Hematopoietic multipotent progenitor cell (in vitro differentiated cells): ENCODE measurements around the gene TBC1D2B. TPM values are rescaled to one million over a fixed set of nuclear protein-coding genes. Genes with fewer than 3 reads are reported as not detected.

Source experiments
- DNase-seq, 3 donors: peaks; one replicate each; pipeline ENCODE4 v3.0.0-alpha.2; 2011 to 2015; ENCODE audit warnings: low read depth in 2 of 3, low spot score in 2 of 3
- total RNA-seq: library from RNA; depleted of rRNA; stranded (reverse); fragments of >200 nt; gene quantifications from one replicate; pipeline ENCODE4 v1.2.3, GENCODE V29; 2012

The TBC1D2B gene
- total RNA-seq, 1 donor = 33.7 TPM

DNA sequence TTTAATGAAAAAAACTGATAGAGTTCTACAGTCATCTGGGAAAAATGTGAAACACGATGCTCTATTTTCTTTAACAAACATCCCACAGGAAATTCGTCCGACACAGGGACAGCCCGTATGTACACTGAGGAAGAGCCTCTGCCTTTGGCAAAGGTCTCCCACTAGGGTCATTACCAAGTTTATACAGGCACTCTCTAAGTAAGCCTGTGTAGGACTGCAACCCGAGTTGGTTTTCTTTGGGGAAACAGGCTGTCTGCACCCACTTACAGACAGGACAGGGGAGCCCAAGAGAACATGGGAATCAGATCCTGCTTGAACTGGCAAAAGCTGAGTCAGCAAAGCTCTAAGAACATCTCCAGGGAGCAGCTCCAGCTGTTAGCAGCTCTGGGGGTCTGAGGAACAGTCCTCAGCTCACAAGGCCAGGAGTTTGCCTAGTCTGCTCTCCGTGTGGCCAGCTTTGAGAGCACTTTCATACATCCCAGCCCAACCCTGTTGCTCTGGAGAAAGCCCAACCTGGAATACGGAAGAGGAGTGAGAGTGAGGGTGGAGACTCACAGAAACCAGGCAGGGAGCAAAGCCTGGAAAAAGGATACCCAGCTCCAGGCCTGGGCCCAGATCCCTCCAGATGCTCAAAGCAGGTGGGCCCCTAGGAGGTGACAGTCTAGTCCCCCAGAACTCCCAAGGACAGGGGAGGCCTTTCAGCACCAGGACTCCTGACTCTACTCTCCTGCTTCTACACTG, 1.9 kb downstream of the TBC1D2B start:
- DNase-seq = no peak

DNA sequence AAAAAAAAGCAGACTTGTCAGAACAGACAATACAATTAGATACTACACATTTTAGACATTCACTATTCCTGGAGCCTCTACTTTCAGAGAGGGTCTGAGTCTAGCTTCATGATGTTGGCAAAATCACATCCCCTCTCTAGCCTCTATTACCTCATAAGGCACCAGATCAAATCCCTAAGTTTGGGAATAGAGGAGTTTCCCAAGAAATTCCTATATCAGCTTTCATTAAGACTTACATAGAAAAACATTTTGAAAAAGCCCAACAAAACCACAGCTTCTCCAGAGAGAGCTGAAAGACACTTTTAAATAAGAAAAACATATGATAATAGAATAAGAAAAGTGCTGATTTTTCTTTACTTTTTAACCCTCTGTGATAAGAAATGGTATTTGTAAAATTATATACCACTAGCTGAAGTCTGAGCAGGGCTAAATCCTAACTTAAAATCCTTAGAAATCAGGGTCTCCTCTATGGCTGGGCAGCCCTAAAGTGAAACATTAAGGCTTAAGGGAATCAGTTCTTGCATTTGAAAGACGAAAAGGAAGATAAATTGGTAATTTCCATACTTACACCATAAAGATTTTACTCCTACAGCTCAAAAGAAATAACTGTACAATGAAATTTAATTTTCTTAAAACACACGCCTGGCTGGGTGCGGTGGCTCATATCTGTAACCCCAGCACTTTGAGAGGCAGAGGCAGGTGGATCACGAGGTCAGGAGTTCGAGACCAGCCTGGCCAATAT, 4.3 kb downstream of the TBC1D2B start:
- DNase-seq = no peak

DNA sequence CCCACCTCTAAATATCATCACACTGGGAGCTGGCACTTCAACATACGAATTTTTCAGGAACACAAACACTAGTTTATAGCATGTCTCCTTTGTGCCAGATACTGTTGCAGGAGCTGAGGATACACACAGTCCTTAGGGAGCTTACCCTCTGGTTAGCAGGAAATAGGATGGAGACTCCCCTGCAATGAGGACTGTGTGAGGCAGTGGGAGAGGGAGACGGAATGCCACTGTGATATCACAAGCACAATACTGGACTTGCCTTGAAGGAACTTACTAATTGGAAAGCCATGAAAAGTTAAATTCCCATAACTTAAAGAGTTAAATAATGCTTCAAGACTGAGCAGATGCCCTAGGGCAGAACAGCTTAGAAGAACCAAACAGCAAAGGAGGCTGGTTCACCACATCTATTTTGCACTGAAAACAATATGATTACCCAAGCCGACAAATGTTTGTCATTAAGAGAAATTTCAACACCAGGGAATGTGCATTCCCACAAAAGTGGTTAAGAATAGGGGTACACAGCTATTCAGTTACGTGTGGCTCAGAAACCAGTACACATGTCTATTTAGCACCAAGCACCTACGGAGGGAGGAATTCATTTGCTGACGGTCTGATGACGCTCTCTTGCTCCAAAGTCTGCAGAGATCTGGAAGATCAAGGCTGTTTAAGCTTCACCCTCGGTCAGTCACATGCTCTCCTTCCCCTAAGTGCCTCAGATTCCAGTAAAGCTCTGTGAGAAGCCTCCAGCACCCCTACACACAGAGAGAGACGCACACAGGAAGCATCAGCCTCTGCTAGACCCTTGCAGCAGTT, 5.2 kb downstream of the TBC1D2B start:
- no peak for DNase-seq

DNA sequence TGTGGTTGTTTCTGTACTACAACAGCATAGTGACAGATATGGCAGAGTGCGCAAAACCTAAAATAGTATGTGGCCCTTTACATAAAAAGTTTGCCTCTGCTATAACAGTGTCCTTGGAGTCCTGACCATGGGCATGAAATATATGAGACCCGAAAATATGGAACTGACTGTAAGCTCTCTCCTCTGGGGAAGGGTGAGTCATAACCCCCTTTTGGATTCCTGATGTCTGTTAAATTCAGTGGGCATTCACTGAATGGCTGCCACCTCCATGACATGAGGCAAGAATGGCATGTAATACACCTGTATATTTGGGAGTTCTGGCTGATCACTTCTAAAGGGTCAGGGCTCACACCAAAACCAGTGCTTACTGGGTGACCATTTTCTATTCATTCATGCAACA, 6.1 kb downstream of the TBC1D2B start:
- no peak for DNase-seq

DNA sequence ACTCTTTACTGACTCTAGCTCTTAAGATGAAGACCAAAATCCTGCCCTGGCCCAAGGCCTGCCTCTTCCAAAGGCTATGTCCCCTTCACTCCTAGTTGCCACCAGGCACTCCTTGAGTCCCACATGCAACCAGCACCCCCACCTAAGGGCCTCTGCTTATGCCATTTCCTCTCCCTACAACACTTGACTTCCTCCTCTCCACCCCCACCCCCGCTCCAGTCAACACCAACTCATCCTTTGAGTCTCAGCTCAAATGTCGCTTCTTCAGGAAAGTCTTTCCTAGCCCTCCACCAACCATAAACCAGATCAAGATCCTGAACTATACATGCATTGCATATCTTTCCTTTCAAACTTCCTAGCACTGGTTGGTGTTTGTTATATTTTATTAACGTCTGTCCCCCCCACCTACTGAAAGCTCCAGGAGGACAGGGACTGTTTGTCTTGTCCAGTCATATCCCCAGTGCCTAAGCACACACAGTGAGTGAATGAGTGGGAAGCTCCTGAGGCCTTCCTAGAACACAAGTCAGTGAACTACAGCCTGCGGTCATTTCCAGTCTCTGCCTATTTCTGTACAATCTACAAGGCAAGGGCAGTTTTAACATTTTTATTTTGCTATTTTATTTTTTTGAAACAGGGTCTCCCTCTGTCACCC, 7.3 kb downstream of the TBC1D2B start:
- no peak for DNase-seq

DNA sequence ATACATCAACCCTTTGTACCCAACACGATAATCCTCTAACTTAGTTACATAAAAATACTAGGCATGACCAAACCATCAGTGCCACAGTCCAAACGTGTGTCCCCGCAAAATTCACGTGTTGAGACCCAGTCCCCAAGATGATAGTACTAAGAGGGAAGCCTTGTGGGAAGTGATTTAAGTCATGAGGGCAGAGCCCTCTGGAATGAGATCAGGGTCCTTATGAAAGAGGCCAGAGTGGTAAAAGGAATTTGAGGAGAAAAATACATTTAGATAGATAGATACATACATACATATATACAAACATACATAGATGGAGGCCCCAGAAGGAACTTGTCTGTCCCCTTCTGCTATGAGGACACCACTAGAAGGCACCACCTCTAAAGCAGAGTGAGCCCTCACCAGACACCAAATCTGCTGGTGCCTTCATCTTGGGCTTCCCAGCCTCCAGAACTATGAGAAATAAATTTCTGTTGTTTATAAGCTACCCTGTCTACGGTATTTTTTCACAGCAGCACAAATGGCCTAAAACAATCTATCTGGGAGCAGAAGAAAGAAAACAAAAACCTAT, 8.0 kb downstream of the TBC1D2B start:
- DNase-seq = no peak

DNA sequence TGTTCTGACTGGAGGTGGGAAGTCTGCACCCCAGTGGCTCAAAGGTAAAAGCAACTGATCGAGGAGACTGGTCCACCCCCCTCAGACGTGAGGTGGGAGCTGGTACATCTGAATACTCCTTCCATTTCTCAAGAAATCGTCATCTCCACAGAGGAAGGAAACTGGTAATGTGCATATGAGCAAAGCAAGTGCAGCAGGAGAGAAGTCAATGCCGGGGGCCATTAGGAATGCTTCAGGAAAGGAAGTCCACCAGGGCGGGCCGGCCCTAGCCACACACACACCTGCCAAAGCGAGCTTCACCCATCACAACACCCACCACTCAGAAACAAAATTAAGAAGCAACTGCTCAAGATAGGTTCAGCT, 8.5 kb downstream of the TBC1D2B start:
- peak in 1 of 3 donors; percentile 59 for DNase-seq

DNA sequence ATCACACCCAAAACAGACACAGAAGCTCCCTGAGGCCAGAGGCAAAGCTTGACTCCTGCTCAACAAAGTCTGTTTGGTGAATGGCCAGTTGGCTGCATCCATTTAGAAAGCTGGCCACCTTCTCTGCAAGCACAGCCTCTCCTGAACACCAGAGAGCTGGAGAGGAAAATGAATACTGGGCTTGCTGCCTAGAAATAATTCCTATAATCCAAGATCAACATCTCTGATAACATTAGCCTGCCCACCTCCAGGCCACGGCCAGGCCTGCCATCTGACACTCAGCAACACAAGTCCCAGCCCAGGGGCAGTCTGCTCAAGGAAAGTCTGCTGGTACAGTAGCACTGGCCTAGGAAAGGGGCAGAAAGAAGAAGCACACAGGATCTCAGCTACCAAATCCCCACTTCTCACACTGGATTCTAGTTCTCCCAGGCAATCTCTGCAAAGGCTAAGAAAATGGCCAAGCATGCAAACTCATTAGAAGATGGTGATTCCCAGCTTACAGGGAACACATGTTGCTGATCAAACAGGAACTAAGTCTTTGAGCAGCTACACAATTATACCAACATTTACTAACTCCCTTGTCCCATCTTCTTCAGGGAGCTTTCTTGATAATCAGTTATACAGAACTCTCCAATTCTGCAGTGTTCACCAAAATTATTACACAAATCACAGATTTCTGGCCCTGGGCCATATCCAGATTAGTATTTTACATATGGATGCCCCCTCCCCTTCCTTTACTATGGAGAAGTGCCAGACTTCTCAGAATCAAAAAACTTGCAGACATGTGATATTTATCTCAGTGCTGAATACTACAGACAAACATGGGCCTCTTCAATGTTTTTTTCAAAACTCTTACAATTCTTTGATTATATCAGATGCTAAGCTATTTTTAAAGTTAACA, 9.9 kb downstream of the TBC1D2B start:
- no peak for DNase-seq

DNA sequence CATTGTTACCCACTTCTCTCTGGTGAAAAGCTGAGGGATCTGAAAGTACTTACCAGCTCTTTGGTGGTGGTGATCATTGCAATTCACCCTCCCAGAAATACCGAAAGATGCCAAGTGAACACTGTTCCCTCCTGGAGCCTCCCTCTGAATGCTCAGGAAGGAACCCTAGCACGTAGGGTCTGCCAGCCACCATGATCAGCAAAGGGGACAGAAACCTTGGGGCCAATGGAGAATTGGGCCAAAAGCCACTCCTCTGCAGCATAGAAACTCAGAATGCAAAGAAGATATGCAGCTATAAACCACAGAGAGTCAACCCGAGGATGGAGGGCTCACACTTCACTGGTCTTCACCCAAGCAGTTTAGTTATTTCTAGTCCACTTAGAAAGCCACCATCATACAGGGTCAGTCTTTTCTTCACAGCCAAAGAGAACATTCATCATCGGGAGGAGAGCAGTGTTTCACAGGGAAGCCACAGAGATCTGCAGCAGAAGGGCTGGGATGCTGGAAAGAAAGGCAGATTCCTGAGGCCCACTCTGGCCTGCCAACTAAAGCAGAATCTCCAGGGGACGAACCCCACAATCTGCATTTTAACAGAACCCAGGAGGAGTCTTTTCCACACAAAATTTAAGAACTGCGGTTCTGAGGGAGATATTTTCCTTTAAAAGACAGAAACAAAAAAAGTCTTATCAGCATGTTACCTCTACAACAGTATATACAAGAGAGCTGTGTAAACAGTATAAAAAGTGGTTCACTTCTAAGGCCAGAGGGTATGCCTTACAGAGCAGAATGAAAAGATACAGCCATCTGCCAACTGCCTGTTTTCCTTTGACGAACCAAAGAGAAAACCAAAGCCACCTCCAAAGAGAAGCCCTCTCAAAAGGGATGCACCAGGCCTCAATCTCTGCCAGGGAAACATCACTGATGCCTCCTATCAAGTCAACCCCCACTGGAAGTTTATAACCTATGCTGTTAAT, 11.3 kb downstream of the TBC1D2B start:
- DNase-seq = no peak

DNA sequence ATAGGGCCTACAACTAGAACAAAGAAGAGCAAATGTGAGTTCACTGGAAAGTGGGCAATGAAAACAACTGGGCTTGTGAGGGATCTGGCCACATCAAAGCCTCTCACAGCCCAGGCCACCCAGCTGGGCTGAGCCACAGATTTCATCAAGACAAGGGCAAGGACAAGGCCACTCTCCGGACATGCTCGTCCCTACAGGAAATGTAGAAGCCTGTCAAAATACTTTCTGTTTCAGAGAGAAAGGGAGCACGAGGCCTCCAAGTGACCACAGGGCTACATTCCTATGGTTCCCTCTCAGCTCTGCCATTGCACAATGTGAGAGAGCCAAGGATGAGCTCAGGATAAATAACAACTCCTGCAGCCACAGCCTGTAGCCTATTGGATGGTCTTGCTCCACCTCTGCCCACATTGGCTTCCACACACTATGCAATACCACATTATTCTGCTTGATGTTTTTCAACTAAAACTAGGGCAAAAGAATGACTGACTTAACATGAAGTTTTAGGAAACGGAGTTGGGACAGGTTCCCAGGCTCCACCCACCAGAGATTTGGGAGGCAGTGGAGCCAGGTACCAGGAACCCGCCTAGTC, 12.1 kb downstream of the TBC1D2B start:
- no peak for DNase-seq

DNA sequence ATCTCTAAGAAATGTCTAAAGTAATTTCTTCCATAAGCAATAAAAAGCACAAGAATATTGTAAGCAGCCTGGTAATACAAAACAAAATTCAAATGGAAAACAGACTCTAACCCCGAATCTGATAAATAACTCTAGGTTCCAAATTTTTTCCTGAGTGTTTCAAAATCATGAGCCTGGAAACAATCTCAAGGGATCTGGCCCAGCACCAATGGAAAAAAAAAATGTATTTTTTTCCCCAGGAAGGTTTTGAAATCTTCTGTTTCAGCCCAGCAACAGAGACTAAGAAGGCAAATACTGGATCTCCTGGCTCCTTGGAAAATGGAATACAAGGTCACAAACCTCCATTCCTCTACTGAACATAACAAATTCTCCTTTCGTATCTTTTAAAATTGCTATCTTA, 13.0 kb downstream of the TBC1D2B start:
- DNase-seq = no peak

DNA sequence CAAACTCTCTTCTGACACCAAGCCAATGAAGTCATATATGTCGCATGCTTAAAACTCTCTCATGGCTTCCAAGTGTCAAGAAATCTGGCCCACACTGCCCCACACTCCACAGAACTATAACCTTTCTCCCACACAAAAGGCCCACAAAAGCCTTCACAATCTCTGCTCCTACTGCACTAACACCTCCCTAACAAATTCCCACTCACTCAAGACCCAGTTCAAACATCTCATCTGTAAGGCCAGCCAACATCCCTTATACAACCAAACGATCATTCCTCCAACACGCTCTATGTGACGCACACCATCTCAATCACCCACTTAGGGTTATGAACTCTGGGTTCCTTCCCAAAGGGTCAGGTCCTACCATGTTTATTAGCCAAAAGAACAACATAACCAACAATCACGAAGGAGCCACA, 13.5 kb downstream of the TBC1D2B start:
- DNase-seq = no peak

DNA sequence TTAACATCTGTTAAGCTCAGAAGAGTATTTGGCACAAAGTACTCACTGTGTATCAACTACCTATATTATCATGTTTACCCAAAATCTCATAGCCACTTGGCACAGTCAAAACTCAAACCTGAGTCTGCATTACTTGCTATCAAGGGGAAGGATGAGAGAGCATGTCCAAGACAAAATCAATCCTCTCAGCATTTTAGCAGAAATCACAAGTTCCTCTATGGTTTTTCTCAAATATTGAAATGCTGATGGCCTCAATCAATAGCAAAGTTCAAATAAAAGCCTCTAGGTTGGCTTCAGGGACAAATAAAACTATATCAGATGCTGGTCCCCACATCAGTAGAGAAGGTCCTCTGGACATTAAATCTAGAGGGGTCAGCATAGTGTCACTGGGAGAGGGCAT, 14.3 kb downstream of the TBC1D2B start:
- no peak for DNase-seq

DNA sequence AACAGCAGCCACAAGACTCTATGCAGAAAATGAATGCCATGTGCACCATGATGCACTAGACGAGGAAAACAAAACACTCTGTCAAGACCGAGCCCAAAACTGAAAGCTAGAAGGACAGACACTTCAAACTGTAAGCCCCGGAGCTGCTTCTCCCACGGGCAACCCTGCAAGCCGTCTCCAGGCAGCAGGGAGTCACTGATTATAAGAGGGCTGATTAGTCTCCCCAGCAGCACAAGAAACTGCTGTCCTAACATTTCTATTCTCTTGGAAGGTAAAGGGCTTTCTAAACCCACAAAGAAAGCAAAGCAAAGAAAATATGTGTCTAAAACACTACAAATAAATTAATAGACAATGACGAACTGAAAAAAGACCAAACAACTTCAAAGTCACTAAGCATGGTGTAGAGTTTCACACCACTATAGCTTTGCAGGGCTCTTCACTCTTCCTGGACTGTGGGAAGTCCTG, 15.5 kb downstream of the TBC1D2B start:
- peak in 2 of 3 donors; percentile 54 to 69 for DNase-seq

DNA sequence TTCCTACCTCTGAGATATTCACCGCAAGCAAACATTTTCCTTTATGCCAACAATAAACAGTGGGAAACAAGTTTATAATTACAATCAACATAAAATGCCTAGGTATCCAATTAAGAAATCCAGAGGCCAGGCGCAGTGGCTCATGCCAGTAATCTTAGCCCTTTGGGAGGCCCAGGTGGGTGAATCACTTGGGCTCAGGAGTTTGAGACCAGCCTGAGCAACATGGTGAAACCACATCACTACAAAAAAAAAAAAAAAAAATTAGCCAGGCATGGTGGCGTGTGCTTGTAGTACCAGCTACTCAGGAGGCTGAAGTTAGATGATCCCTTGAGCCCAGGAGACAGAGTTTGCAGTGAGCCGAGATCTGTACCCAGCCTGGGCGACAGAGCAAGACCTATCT, 17.3 kb downstream of the TBC1D2B start:
- no peak for DNase-seq

DNA sequence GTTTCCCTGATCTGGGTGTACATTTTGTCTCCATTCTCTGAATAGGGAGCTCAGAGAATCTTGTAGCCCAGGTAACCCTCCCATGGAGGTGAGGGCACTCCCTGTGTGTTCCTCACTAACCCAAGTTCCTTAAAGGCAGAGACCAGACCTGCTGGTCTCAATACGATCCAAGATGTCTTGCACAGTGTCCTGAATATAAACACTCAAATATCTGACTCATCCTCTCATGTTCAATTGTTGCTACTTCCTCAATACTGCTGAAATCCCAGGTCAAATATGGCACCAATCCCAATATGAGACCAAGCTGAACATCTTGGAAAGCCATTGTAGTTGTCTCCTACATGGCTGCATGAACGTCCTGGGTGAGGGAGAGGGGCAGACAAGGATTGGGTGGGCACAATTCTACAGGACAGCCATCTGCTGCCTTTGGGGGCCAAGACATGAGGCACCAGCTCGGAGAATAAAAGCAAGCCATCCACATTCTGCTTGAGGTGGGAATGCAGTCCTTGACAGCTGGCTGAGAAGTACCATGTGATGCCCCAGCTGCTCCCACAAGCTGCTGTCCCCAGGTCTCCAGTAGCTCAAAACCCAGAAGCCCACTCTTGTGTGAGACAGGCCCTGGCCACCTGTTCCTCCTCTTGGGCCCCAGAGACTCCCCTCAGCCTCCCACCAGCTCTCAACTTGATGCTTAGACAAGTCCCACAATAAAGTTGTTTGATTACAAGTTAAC, 18.2 kb downstream of the TBC1D2B start:
- DNase-seq = no peak

DNA sequence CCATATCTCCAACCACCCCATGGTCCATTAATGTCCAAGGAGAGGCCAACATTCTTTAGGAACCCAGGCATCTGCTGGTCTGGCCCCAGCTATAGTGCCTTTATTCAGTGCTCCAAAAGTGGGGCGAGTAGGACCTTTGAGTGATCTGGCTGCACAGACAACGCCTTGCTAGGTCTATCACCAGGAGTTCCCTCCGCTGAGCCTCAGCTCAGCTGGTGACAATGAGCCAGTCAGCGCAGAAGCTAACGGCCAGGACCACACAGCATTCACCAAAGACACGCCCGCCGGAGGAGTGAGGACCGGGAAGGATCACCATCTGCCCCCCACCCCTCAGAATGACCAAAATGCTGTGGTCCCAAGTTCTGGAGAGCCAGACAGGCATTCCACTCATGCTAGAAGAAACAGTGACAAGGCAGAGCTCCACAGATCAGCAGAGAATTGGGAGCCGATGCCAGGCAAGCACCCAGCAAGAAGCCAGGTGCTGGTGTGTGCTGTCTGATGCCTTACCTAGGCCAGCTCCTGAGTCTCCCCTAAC, 19.0 kb downstream of the TBC1D2B start:
- DNase-seq = no peak
